Measurements from ENCODE around the gene DCDC2C. TPM values are rescaled to one million over a fixed set of nuclear protein-coding genes. Genes with fewer than 3 reads are reported as not detected.

Gene DCDC2C
- total and polyA plus RNA-seq, 2 of the 4 experiments (the other 2 are of a cell fraction), result not detected

DNA sequence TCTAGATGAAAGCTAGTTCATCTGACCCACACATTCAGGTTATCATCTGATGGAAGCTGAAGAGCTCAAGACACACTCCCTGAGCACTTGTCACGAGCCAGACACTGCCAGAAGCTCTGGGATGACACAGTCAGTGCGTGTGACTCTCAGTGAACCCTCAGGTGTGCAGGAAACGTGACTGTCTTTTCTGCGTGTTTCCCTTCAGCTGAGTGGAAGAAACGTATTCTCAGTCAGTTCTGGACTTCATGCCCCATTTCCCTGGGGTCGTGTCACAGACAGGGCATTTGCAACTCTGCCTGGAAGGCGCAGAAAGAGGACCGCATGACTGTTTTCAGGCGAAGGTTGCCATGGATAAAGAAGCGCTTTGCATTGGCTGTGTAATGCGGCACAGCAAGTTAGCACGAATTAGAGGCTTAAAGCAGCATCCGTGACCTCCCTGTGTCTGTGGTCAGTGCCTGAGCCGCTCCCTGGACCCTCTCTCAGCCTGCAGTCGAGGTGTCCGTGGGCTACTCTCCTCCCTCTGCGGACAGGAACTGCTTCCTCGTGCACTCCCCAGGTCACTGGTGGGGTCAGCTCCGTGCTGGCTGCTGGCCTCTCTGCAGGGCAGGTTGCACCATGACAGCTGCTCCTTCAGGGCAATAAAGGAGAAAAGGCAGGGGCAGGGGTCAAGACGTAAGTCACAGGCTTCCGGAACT is 48.7 kb upstream of the DCDC2C start (continued):
- no peak for TF ChIP-seq CHD1 (IDR thresholded peaks at IDR 0.05; ENCODE audit: low read depth, low read length)

DNA sequence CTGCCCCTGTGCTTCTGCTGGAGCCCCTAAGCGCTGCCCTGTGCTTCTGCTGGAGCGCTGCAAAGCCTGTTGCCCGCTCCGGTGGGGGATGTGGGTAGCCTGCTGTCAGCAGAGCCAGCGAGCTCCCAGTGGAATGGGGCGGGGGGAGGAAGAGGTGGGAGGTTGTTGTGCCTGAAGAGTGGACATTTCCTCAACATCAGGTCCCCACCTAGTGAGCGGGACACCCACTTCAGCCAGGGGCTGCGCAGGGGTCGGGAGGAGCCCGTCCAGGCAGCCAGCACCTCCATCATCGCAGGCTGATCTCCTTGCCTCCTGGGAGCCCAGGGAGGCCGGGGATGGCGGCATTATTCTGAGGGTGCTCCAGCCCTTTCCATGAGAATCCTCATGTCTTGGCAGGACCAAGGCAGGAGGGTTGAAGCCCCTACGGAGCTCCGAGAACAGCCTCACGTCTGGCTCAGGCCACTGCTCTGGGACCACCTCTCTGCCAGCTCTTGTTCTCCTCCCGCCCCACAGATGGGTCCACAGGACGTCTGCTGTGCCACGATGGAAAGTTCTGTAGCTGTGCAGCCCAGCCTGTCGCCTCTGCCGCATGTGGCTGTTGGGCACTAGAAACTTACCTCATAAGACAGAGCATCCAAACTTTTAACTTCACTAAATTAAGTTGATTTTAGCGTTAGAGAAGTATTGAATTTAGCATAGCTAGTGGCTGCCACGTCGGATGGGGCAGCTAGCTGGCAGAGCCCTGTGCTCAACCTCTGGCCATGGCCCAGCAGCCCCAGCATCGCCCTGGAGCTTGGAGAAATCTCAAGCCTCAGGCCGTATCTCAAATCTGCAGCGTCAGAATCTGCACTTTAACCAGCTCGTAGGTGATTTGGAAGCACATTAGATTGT is 47.3 kb upstream of the DCDC2C start:
- Histone ChIP-seq H3K4ac (ENCODE audit: low read depth, low read length) (no peak overlapping the region), H3K27ac (ENCODE audit: insufficient read depth, low read length) (no peak overlapping the region), H4K5ac (ENCODE audit: low read depth, low read length) (no peak overlapping the region), H2BK5ac (ENCODE audit: low read depth, low read length, poor library complexity, severe bottlenecking) (no peak overlapping the region), H4K91ac (ENCODE audit: insufficient read depth, low read depth, low read length) (no peak overlapping the region), H2AK5ac (ENCODE audit: low read depth, low read length) (no peak overlapping the region; the same call in 1 of the 2 replicates), H3K36me3 (ENCODE audit: control insufficient read depth, insufficient read depth, low read length) (no peaks in the 10 kb centered on the region), H2BK120ac (ENCODE audit: low read depth, low read length) (no peak overlapping the region), H2AK9ac (replicated peaks; ENCODE audit: low read depth, low read length, poor library complexity) (peak overlapping the region; percentile 55), H3K27me3 (ENCODE audit: control insufficient read depth, insufficient read depth, low read length) (no peaks in the 10 kb centered on the region; the same call in 1 of the 2 replicates), H3K4me1 (ENCODE audit: control insufficient read depth, insufficient read depth, low read length) (peaks cover 12% of the 10 kb centered on the region; the same call in 1 of the 2 replicates), H3K18ac (ENCODE audit: low read depth, low read length) (no peak overlapping the region), H2BK20ac (ENCODE audit: low read depth, low read length) (no peak overlapping the region), H3K9me3 (ENCODE audit: control insufficient read depth, insufficient read depth, low read length) (peaks cover 3% of the 10 kb centered on the region; the same call in 1 of the 2 replicates), H3K9ac (ENCODE audit: low read depth, low read length) (no peak overlapping the region), H3K56ac (ENCODE audit: extremely low read depth, insufficient read depth, low read length) (no peak overlapping the region), H3K14ac (replicated peaks; ENCODE audit: low read depth, low read length) (no peak overlapping the region), H3K79me1 (ENCODE audit: low read depth in 1 of 2, low read length in 2 of 2) (no peaks in the 10 kb centered on the region), H2BK15ac (ENCODE audit: low read depth, low read length) (no peak overlapping the region), H3K9me1 (ENCODE audit: insufficient read depth, low read length) (no peaks in the 10 kb centered on the region), H4K20me1 (ENCODE audit: insufficient read depth, low read length) (no peaks in the 10 kb centered on the region), H3K23ac (ENCODE audit: low read depth, low read length) (no peak overlapping the region), H2AFZ (replicated peaks; ENCODE audit: low read length, poor library complexity) (no peak overlapping the region), H3K4me3 (ENCODE audit: insufficient read depth, low read depth, low read length) (no peak overlapping the region), H4K8ac (ENCODE audit: low read depth in 2 of 2, low read length in 2 of 2) (no peak overlapping the region), H3K4me2 (ENCODE audit: low read depth, low read length) (no peak overlapping the region)
- dilution Hi-C loops (cut with HindIII; ENCODE audit: low sequenced_read_pairs, unreplicated experiment), result no loop called here
- ChIA-PET CTCF (no interaction called here), POLR2A (ENCODE audit: unreplicated experiment) (no interaction called here)
- no peak for DNase-seq
- no peak for TF ChIP-seq NFE2L2 (IDR thresholded peaks at IDR 0.05; ENCODE audit: low read depth, low read length)
- TF ChIP-seq, protein P1, sequence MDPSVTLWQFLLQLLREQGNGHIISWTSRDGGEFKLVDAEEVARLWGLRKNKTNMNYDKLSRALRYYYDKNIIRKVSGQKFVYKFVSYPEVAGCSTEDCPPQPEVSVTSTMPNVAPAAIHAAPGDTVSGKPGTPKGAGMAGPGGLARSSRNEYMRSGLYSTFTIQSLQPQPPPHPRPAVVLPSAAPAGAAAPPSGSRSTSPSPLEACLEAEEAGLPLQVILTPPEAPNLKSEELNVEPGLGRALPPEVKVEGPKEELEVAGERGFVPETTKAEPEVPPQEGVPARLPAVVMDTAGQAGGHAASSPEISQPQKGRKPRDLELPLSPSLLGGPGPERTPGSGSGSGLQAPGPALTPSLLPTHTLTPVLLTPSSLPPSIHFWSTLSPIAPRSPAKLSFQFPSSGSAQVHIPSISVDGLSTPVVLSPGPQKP (IDR thresholded peaks at IDR 0.05; ENCODE audit: borderline replicate concordance, low read depth, low read length), result no peak
- TF ChIP-seq FOS (IDR thresholded peaks at IDR 0.05; ENCODE audit: low read depth, low read length), result no peak
- TF ChIP-seq MAZ (IDR thresholded peaks at IDR 0.05; ENCODE audit: borderline replicate concordance, low read depth, low read length), result no peak
- TF ChIP-seq POLR2A (IDR thresholded peaks at IDR 0.05; ENCODE audit: low read depth, low read length), result no peak
- intact Hi-C loops (cut with micrococcal nuclease), result no loop called here
- ATAC-seq (ENCODE audit: low read depth), result no peak
- in situ Hi-C loops (cut with MboI; ENCODE audit: low sequenced_read_pairs), result loop anchor here (25.0 kb wide), 1 partner anchor 1794 kb away; no protein-coding TSS in a partner anchor
- no TSS peak for BruUV-seq (replicated peaks)
- WGBS, 2 experiments (ENCODE audit: extremely low coverage in 2 of 2, insufficient read length in 1 of 2), result 95% methylated on average over 8 of the region's 28 CpGs; no CpG with 5 or more reads in 1 of the 2 experiments
